Activated CD8-positive, alpha-beta memory T cell treated with anti-CD3 and anti-CD28 coated beads, Interleukin-2, amount 50 U/mL, for 1 hour (primary cell): ENCODE data around the gene ARHGEF28.

Source experiments
- DNase-seq: peaks from one replicate; pipeline ENCODE4 v3.0.0-alpha.2; 2020; ENCODE audit errors: extremely low read depth

The ARHGEF28 gene

GRCh38 chr5:73938280-73938937 lies 312.4 kb downstream of the ARHGEF28 start:
- DNase-seq: no peak

- no peak for DNase-seq
Observed at GRCh38 chr5:73938938-73939320, 312.9 kb downstream of the ARHGEF28 start.

- DNase-seq: no peak
Observed at GRCh38 chr5:73939557-73939956, 313.6 kb downstream of the ARHGEF28 start.

- no peak for DNase-seq
Observed at GRCh38 chr5:73940026-73940425, 314.0 kb downstream of the ARHGEF28 start.

- DNase-seq: no peak
Observed at GRCh38 chr5:73940801-73941200, 314.8 kb downstream of the ARHGEF28 start.

- DNase-seq: no peak
Observed at GRCh38 chr5:73942783-73943182, 316.8 kb downstream of the ARHGEF28 start.

- DNase-seq: no peak
Observed at GRCh38 chr5:73943397-73943796, 317.4 kb downstream of the ARHGEF28 start.

GRCh38 chr5:73944581-73944980 lies 318.6 kb downstream of the ARHGEF28 start:
- no peak for DNase-seq

GRCh38 chr5:73945505-73945904 lies 319.5 kb downstream of the ARHGEF28 start:
- DNase-seq: no peak

GRCh38 chr5:73946278-73946677 lies 320.3 kb downstream of the ARHGEF28 start:
- no peak for DNase-seq

GRCh38 chr5:73946919-73947602 lies 321.1 kb downstream of the ARHGEF28 start:
- DNase-seq: no peak

GRCh38 chr5:73947906-73948640 lies 322.1 kb downstream of the ARHGEF28 start:
- no peak for DNase-seq

GRCh38 chr5:73948720-73949119 lies 322.7 kb downstream of the ARHGEF28 start:
- DNase-seq: no peak

- DNase-seq: no peak
Observed at GRCh38 chr5:73950441-73950873, 324.5 kb downstream of the ARHGEF28 start.

- DNase-seq: no peak
Observed at GRCh38 chr5:73950912-73951430, 325.0 kb downstream of the ARHGEF28 start.

- DNase-seq: no peak
Observed at GRCh38 chr5:73952872-73953271, 326.9 kb downstream of the ARHGEF28 start.

GRCh38 chr5:73954381-73954780 lies 328.4 kb downstream of the ARHGEF28 start:
- no peak for DNase-seq

GRCh38 chr5:73955271-73955846 lies 329.4 kb downstream of the ARHGEF28 start:
- no peak for DNase-seq

GRCh38 chr5:73957397-73958001 lies 331.5 kb downstream of the ARHGEF28 start:
- DNase-seq: no peak

GRCh38 chr5:73958037-73958436 lies 332.0 kb downstream of the ARHGEF28 start:
- DNase-seq: no peak

- DNase-seq: no peak
Observed at GRCh38 chr5:73960023-73960422, 334.0 kb downstream of the ARHGEF28 start.

GRCh38 chr5:73960426-73960825 lies 334.4 kb downstream of the ARHGEF28 start:
- DNase-seq: no peak
